Nephron (organoid): ENCODE data around the gene HSD17B3.

Source experiments
- H3K27ac Mint-ChIP-seq, 3 experiments: 2 replicates each; pipeline ENCODE4 v1.8.0; 2020; ENCODE audit warnings: mixed read lengths in 3 of 3, mild to moderate bottlenecking in 2 of 3, moderate library complexity in 1 of 3
- H3K27me3 Mint-ChIP-seq: 2 replicates; pipeline ENCODE4 v1.8.0; 2021; ENCODE audit warnings: low read depth, mild to moderate bottlenecking, moderate library complexity, mixed read lengths
- H3K36me3 Mint-ChIP-seq: 2 replicates; pipeline ENCODE4 v1.8.0; 2020; ENCODE audit warnings: low read depth, mixed read lengths
- H3K4me1 Mint-ChIP-seq: 2 replicates; pipeline ENCODE4 v1.8.0; 2020; ENCODE audit warnings: mixed read lengths
- H3K4me3 Mint-ChIP-seq, 3 experiments: 2 replicates each; pipeline ENCODE4 v1.8.0; 2020; ENCODE audit warnings: mild to moderate bottlenecking in 3 of 3, mixed read lengths in 3 of 3, moderate library complexity in 2 of 3
- H3K9me3 Mint-ChIP-seq: 2 replicates; pipeline ENCODE4 v1.8.0; 2020; ENCODE audit warnings: mixed read lengths
- TF ChIP-seq, protein P1 (sequence below), 3 experiments: fragments of 200-600 bp; sonication (generic); IDR thresholded peaks; one replicate each; pipeline ENCODE4 v1.5.0; 2021; ENCODE audit warnings: antibody characterized with exemption in 3 of 3; ENCODE audit not compliant: unreplicated experiment in 3 of 3

The HSD17B3 gene

DNA sequence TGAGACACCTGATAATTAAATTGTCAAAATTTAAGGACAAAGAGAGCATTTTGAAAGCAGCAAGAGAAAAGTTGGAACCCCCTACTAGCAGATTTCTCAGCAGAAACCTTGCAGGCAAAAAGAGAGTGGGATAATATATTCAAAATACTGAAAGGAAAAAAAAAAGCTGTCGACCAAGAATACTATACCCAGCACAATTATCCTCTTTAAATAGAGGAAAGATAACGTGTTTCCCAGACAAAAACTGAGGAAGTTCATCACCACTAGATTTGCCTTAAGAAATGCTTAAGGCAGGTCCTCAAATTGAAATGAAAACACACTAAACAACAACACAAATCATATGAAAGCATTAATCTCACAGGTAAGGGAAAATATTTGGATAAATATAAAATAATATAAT lies 27.0 kb downstream of the HSD17B3 start:
- Mint-ChIP-seq H3K9me3 (peaks cover 39% of the 10 kb centered on the region), H3K36me3 (no peaks in the 10 kb centered on the region), H3K4me1 (no peaks in the 10 kb centered on the region), H3K27ac (no peak overlapping the region), H3K27me3 (no peaks in the 10 kb centered on the region), H3K4me3 (no peak overlapping the region)
- TF ChIP-seq, protein P1, sequence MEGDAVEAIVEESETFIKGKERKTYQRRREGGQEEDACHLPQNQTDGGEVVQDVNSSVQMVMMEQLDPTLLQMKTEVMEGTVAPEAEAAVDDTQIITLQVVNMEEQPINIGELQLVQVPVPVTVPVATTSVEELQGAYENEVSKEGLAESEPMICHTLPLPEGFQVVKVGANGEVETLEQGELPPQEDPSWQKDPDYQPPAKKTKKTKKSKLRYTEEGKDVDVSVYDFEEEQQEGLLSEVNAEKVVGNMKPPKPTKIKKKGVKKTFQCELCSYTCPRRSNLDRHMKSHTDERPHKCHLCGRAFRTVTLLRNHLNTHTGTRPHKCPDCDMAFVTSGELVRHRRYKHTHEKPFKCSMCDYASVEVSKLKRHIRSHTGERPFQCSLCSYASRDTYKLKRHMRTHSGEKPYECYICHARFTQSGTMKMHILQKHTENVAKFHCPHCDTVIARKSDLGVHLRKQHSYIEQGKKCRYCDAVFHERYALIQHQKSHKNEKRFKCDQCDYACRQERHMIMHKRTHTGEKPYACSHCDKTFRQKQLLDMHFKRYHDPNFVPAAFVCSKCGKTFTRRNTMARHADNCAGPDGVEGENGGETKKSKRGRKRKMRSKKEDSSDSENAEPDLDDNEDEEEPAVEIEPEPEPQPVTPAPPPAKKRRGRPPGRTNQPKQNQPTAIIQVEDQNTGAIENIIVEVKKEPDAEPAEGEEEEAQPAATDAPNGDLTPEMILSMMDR (IDR thresholded peaks at IDR 0.05; ENCODE audit: unreplicated experiment in 3 of 3) = no peak

DNA sequence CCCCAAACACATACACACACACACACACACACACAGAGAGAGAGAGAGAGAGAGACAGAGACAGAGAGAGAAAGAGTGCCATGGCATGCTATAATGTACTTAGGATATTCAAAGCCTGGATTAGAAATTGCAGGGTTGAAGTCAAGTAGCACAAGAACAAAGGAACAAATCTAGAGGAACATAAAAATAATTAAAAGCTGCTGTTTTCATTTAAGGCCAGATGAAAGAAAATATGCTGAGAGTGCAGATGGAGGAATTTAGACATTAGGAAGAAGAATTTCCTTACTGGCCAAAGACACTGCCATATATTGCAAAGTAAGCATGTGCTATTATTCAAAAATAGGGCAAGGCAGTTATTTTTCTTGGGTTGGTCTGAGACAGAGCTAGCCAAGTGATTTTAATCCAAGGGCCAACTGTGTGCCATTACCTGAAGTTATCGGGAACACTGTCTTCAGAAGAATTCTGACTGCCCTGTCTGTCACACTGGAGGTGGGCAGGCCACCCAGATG lies 31.7 kb downstream of the HSD17B3 start:
- peak overlapping the region in 2 of 3 experiments; percentile 10 to 55 for H3K27ac Mint-ChIP-seq
- H3K36me3 Mint-ChIP-seq = no peaks in the 10 kb centered on the region
- no peaks in the 10 kb centered on the region for H3K27me3 Mint-ChIP-seq
- no peaks in the 10 kb centered on the region for H3K4me1 Mint-ChIP-seq
- H3K9me3 Mint-ChIP-seq = peaks cover 23% of the 10 kb centered on the region
- TF ChIP-seq, protein P1 (IDR thresholded peaks at IDR 0.05; ENCODE audit: unreplicated experiment in 3 of 3) = no peak
- no peak overlapping the region for H3K4me3 Mint-ChIP-seq

DNA sequence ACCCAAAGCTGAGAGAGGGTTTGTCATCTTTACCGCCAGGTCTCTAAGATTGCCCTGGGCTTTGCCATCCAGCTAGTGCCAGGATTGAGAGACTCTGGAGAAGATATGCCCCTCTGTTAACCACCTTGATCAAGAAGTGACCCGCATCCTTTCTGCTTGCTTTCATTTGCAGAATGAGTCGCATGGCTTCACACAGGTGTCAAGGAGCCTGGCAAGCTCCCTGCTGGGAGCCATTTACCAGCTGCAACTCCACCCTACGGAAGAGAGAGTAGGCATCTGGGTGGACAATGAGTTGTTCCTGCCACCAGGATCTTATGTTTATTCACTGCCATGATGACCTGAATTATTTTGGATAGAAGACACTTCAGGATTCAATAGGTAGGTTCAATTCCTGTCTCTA lies 43.0 kb downstream of the HSD17B3 start:
- Mint-ChIP-seq H3K4me3 (no peak overlapping the region), H3K27ac (no peak overlapping the region), H3K9me3 (peaks cover 2% of the 10 kb centered on the region), H3K4me1 (no peaks in the 10 kb centered on the region), H3K27me3 (peaks cover 14% of the 10 kb centered on the region), H3K36me3 (no peaks in the 10 kb centered on the region)
- TF ChIP-seq, protein P1 (IDR thresholded peaks at IDR 0.05; ENCODE audit: unreplicated experiment in 3 of 3) = no peak

DNA sequence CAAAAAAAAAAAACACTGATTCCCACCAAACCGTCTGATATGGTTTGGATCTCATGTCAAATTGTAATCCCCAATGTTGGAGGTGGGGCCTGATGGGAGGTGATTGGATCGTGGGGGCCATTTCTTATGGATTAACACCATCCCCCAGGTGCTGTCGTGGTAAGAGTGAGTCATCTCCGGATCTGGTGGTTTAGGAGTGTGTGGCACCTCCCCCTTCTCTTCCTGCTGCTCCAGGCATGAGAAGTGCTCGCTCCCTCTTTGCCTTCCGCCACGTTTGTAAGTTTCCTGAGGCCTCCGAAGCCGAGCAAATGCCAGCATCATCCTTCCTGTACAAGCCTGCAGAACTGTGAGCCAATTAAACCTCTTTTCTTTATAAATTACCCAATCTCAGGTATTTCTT lies 45.2 kb downstream of the HSD17B3 start:
- Mint-ChIP-seq H3K4me3 (no peak overlapping the region), H3K27me3 (peaks cover 24% of the 10 kb centered on the region), H3K36me3 (no peaks in the 10 kb centered on the region), H3K27ac (no peak overlapping the region), H3K9me3 (peaks cover 2% of the 10 kb centered on the region), H3K4me1 (no peaks in the 10 kb centered on the region)
- TF ChIP-seq, protein P1 (IDR thresholded peaks at IDR 0.05; ENCODE audit: unreplicated experiment in 3 of 3) = no peak

DNA sequence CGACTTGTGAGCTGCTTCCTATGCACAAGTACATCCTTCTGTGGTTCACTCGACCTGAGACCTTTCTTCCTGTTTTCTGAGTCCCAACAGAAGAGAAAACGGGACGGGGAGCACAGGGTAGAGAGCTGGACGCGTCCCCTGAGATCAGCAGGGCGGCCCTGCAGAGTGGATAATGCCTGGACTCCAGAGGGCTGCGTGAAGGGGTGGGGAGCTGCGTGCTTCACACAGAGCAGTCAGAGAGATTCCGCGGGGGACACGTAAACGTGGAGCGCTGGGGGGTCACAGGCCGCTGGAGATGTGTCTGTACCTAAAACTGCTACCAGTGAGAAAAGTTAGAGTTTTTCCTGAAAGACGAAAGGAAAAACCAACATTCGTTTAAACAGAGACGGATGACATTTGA lies 46.3 kb downstream of the HSD17B3 start:
- Mint-ChIP-seq H3K9me3 (peaks cover 2% of the 10 kb centered on the region), H3K27me3 (peaks cover 25% of the 10 kb centered on the region), H3K27ac (no peak overlapping the region), H3K4me3 (no peak overlapping the region), H3K36me3 (no peaks in the 10 kb centered on the region), H3K4me1 (no peaks in the 10 kb centered on the region)
- TF ChIP-seq, protein P1 (IDR thresholded peaks at IDR 0.05; ENCODE audit: unreplicated experiment in 3 of 3) = no peak

DNA sequence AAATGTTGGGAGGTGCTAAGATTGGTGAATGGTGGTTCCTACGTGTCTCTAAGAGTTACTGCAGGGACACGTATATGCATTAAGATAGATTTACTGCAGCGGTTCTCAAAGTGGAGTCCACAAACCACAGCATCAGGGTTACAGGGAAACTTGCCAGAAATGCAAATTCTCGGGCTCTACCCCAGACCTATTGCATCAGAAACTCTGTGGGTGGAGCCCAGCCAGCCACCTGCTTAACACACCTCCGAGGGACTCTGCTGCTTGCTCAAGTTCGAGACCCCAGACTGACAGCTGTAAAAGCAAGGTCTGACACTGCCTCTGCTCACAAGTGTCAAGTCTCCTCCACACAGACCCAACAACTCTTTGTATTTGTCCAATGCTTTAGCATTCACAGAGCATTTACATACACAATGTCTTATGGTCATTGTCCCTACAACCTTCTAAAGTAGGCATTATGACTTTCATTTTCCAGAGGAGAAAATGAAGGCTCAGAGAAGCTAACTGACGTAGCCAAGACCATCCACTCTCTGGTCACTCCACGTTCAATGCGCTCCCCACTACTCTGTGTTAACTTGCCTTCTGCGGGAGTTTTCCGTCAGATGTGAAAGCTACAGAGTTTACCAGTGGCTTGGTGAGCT lies 48.8 kb downstream of the HSD17B3 start:
- Mint-ChIP-seq H3K4me3 (no peak overlapping the region), H3K4me1 (no peaks in the 10 kb centered on the region), H3K9me3 (peaks cover 2% of the 10 kb centered on the region), H3K27me3 (peaks cover 33% of the 10 kb centered on the region), H3K36me3 (no peaks in the 10 kb centered on the region), H3K27ac (no peak overlapping the region)
- TF ChIP-seq, protein P1 (IDR thresholded peaks at IDR 0.05; ENCODE audit: unreplicated experiment in 3 of 3) = no peak
